Measurements from ENCODE around the gene PGM1.

PGM1 gene

GRCh38 chr1:63628607-63629006 lies 35.4 kb downstream of the PGM1 start:
- H3K9me3 ChIP-seq (ENCODE audit: control insufficient read depth in 1 of 2, low read length in 2 of 2), result no peaks in the 10 kb centered on the region
- no peaks in the 10 kb centered on the region for H3K4me1 ChIP-seq (ENCODE audit: control insufficient read depth in 1 of 2, insufficient read depth in 2 of 2, low read length in 2 of 2)
- no peaks in the 10 kb centered on the region for H3K27me3 ChIP-seq (ENCODE audit: control insufficient read depth in 1 of 2, insufficient read depth in 2 of 2, low read length in 2 of 2)
- H3K27ac ChIP-seq (ENCODE audit: low read depth, low read length), result no peak overlapping the region
- no peak overlapping the region for H3K4me3 ChIP-seq (ENCODE audit: low read depth in 1 of 2, low read length in 2 of 2)
- no peak overlapping the region for H3K9ac ChIP-seq (ENCODE audit: low read depth in 1 of 2, low read length in 2 of 2)
- peaks cover 15 to 30% of the 10 kb centered on the region in 2 donors for H3K36me3 ChIP-seq (ENCODE audit: control insufficient read depth in 1 of 2, insufficient read depth in 2 of 2, low read length in 2 of 2)

GRCh38 chr1:63630238-63630637 lies 37.0 kb downstream of the PGM1 start:
- Histone ChIP-seq H3K4me3 (ENCODE audit: low read depth in 1 of 2, low read length in 2 of 2) (no peak overlapping the region), H3K27ac (ENCODE audit: low read depth, low read length) (no peak overlapping the region), H3K27me3 (ENCODE audit: control insufficient read depth in 1 of 2, insufficient read depth in 2 of 2, low read length in 2 of 2) (no peaks in the 10 kb centered on the region), H3K9me3 (ENCODE audit: control insufficient read depth in 1 of 2, low read length in 2 of 2) (no peaks in the 10 kb centered on the region), H3K9ac (ENCODE audit: low read depth in 1 of 2, low read length in 2 of 2) (no peak overlapping the region), H3K4me1 (ENCODE audit: control insufficient read depth in 1 of 2, insufficient read depth in 2 of 2, low read length in 2 of 2) (no peaks in the 10 kb centered on the region), H3K36me3 (ENCODE audit: control insufficient read depth in 1 of 2, insufficient read depth in 2 of 2, low read length in 2 of 2) (peaks cover 15 to 35% of the 10 kb centered on the region in 2 donors)

- Histone ChIP-seq H3K9me3 (ENCODE audit: control insufficient read depth in 1 of 2, low read length in 2 of 2) (no peaks in the 10 kb centered on the region), H3K27me3 (ENCODE audit: control insufficient read depth in 1 of 2, insufficient read depth in 2 of 2, low read length in 2 of 2) (no peaks in the 10 kb centered on the region), H3K27ac (ENCODE audit: low read depth, low read length) (no peak overlapping the region), H3K9ac (ENCODE audit: low read depth in 1 of 2, low read length in 2 of 2) (no peak overlapping the region), H3K36me3 (ENCODE audit: control insufficient read depth in 1 of 2, insufficient read depth in 2 of 2, low read length in 2 of 2) (peaks cover 15 to 39% of the 10 kb centered on the region in 2 donors), H3K4me3 (ENCODE audit: low read depth in 1 of 2, low read length in 2 of 2) (no peak overlapping the region), H3K4me1 (ENCODE audit: control insufficient read depth in 1 of 2, insufficient read depth in 2 of 2, low read length in 2 of 2) (no peaks in the 10 kb centered on the region)
These were observed 37.5 kb downstream of the PGM1 start for GRCh38 chr1:63630666-63631065.

- no peaks in the 10 kb centered on the region for H3K4me1 ChIP-seq (ENCODE audit: control insufficient read depth in 1 of 2, insufficient read depth in 2 of 2, low read length in 2 of 2)
- H3K9me3 ChIP-seq (ENCODE audit: control insufficient read depth in 1 of 2, low read length in 2 of 2), result no peaks in the 10 kb centered on the region
- no peak overlapping the region for H3K27ac ChIP-seq (ENCODE audit: low read depth, low read length)
- no peaks in the 10 kb centered on the region for H3K27me3 ChIP-seq (ENCODE audit: control insufficient read depth in 1 of 2, insufficient read depth in 2 of 2, low read length in 2 of 2)
- no peak overlapping the region for H3K9ac ChIP-seq (ENCODE audit: low read depth in 1 of 2, low read length in 2 of 2)
- no peak overlapping the region for H3K4me3 ChIP-seq (ENCODE audit: low read depth in 1 of 2, low read length in 2 of 2)
- peaks cover 21 to 53% of the 10 kb centered on the region in 2 donors for H3K36me3 ChIP-seq (ENCODE audit: control insufficient read depth in 1 of 2, insufficient read depth in 2 of 2, low read length in 2 of 2)
These were observed 38.9 kb downstream of the PGM1 start for GRCh38 chr1:63632110-63632509.

- Histone ChIP-seq H3K27me3 (ENCODE audit: control insufficient read depth in 1 of 2, insufficient read depth in 2 of 2, low read length in 2 of 2) (no peaks in the 10 kb centered on the region), H3K9ac (ENCODE audit: low read depth in 1 of 2, low read length in 2 of 2) (no peak overlapping the region), H3K9me3 (ENCODE audit: control insufficient read depth in 1 of 2, low read length in 2 of 2) (no peaks in the 10 kb centered on the region), H3K36me3 (ENCODE audit: control insufficient read depth in 1 of 2, insufficient read depth in 2 of 2, low read length in 2 of 2) (peaks cover 30 to 65% of the 10 kb centered on the region in 2 donors), H3K4me1 (ENCODE audit: control insufficient read depth in 1 of 2, insufficient read depth in 2 of 2, low read length in 2 of 2) (no peaks in the 10 kb centered on the region), H3K27ac (ENCODE audit: low read depth, low read length) (no peak overlapping the region), H3K4me3 (ENCODE audit: low read depth in 1 of 2, low read length in 2 of 2) (no peak overlapping the region)
These were observed 40.1 kb downstream of the PGM1 start for GRCh38 chr1:63633281-63633680.

- no peak overlapping the region for H3K4me3 ChIP-seq (ENCODE audit: low read depth in 1 of 2, low read length in 2 of 2)
- peaks cover 33 to 75% of the 10 kb centered on the region in 2 donors for H3K36me3 ChIP-seq (ENCODE audit: control insufficient read depth in 1 of 2, insufficient read depth in 2 of 2, low read length in 2 of 2)
- H3K9ac ChIP-seq (ENCODE audit: low read depth in 1 of 2, low read length in 2 of 2), result no peak overlapping the region
- H3K27ac ChIP-seq (ENCODE audit: low read depth, low read length), result no peak overlapping the region
- no peaks in the 10 kb centered on the region for H3K27me3 ChIP-seq (ENCODE audit: control insufficient read depth in 1 of 2, insufficient read depth in 2 of 2, low read length in 2 of 2)
- peaks cover 3 to 5% of the 10 kb centered on the region in 2 donors for H3K4me1 ChIP-seq (ENCODE audit: control insufficient read depth in 1 of 2, insufficient read depth in 2 of 2, low read length in 2 of 2)
- H3K9me3 ChIP-seq (ENCODE audit: control insufficient read depth in 1 of 2, low read length in 2 of 2), result no peaks in the 10 kb centered on the region
These were observed 41.3 kb downstream of the PGM1 start for GRCh38 chr1:63634471-63634870.

- peaks cover 14 to 16% of the 10 kb centered on the region in 2 donors for H3K4me1 ChIP-seq (ENCODE audit: control insufficient read depth in 1 of 2, insufficient read depth in 2 of 2, low read length in 2 of 2)
- H3K27me3 ChIP-seq (ENCODE audit: control insufficient read depth in 1 of 2, insufficient read depth in 2 of 2, low read length in 2 of 2), result no peaks in the 10 kb centered on the region
- H3K27ac ChIP-seq (ENCODE audit: low read depth, low read length), result no peak overlapping the region
- H3K9me3 ChIP-seq (ENCODE audit: control insufficient read depth in 1 of 2, low read length in 2 of 2), result no peaks in the 10 kb centered on the region
- H3K9ac ChIP-seq (ENCODE audit: low read depth in 1 of 2, low read length in 2 of 2), result no peak overlapping the region
- no peak overlapping the region for H3K4me3 ChIP-seq (ENCODE audit: low read depth in 1 of 2, low read length in 2 of 2)
- peaks cover 30 to 72% of the 10 kb centered on the region in 2 donors for H3K36me3 ChIP-seq (ENCODE audit: control insufficient read depth in 1 of 2, insufficient read depth in 2 of 2, low read length in 2 of 2)
These were observed 42.5 kb downstream of the PGM1 start for GRCh38 chr1:63635681-63636080.

- Histone ChIP-seq H3K9ac (ENCODE audit: low read depth in 1 of 2, low read length in 2 of 2) (no peak overlapping the region), H3K4me1 (ENCODE audit: control insufficient read depth in 1 of 2, insufficient read depth in 2 of 2, low read length in 2 of 2) (peaks cover 16 to 24% of the 10 kb centered on the region in 2 donors), H3K36me3 (ENCODE audit: control insufficient read depth in 1 of 2, insufficient read depth in 2 of 2, low read length in 2 of 2) (peaks cover 30 to 67% of the 10 kb centered on the region in 2 donors), H3K27ac (ENCODE audit: low read depth, low read length) (no peak overlapping the region), H3K27me3 (ENCODE audit: control insufficient read depth in 1 of 2, insufficient read depth in 2 of 2, low read length in 2 of 2) (no peaks in the 10 kb centered on the region), H3K4me3 (ENCODE audit: low read depth in 1 of 2, low read length in 2 of 2) (no peak overlapping the region), H3K9me3 (ENCODE audit: control insufficient read depth in 1 of 2, low read length in 2 of 2) (no peaks in the 10 kb centered on the region)
These were observed 43.2 kb downstream of the PGM1 start for GRCh38 chr1:63636192-63637105.

GRCh38 chr1:63638471-63638870 lies 45.3 kb downstream of the PGM1 start:
- no peak overlapping the region for H3K4me3 ChIP-seq (ENCODE audit: low read depth in 1 of 2, low read length in 2 of 2)
- no peaks in the 10 kb centered on the region for H3K9me3 ChIP-seq (ENCODE audit: control insufficient read depth in 1 of 2, low read length in 2 of 2)
- no peak overlapping the region for H3K27ac ChIP-seq (ENCODE audit: low read depth, low read length)
- H3K36me3 ChIP-seq (ENCODE audit: control insufficient read depth in 1 of 2, insufficient read depth in 2 of 2, low read length in 2 of 2), result peaks cover 19 to 56% of the 10 kb centered on the region in 2 donors
- no peaks in the 10 kb centered on the region for H3K27me3 ChIP-seq (ENCODE audit: control insufficient read depth in 1 of 2, insufficient read depth in 2 of 2, low read length in 2 of 2)
- H3K9ac ChIP-seq (ENCODE audit: low read depth in 1 of 2, low read length in 2 of 2), result no peak overlapping the region
- H3K4me1 ChIP-seq (ENCODE audit: control insufficient read depth in 1 of 2, insufficient read depth in 2 of 2, low read length in 2 of 2), result peaks cover 32 to 44% of the 10 kb centered on the region in 2 donors

GRCh38 chr1:63638875-63639274 lies 45.7 kb downstream of the PGM1 start:
- H3K4me3 ChIP-seq (ENCODE audit: low read depth in 1 of 2, low read length in 2 of 2), result no peak overlapping the region
- H3K4me1 ChIP-seq (ENCODE audit: control insufficient read depth in 1 of 2, insufficient read depth in 2 of 2, low read length in 2 of 2), result peaks cover 36 to 48% of the 10 kb centered on the region in 2 donors
- no peak overlapping the region for H3K9ac ChIP-seq (ENCODE audit: low read depth in 1 of 2, low read length in 2 of 2)
- no peaks in the 10 kb centered on the region for H3K9me3 ChIP-seq (ENCODE audit: control insufficient read depth in 1 of 2, low read length in 2 of 2)
- peaks cover 19 to 56% of the 10 kb centered on the region in 2 donors for H3K36me3 ChIP-seq (ENCODE audit: control insufficient read depth in 1 of 2, insufficient read depth in 2 of 2, low read length in 2 of 2)
- H3K27ac ChIP-seq (ENCODE audit: low read depth, low read length), result no peak overlapping the region
- H3K27me3 ChIP-seq (ENCODE audit: control insufficient read depth in 1 of 2, insufficient read depth in 2 of 2, low read length in 2 of 2), result no peaks in the 10 kb centered on the region

All from duodenal mucosa (tissue), 2 donors.